Chondrocyte (in vitro differentiated cells): ENCODE measurements around the gene UNC5B. TPM values are rescaled to one million over a fixed set of nuclear protein-coding genes. Genes with fewer than 3 reads are reported as not detected.
A peak's percentile ranks its signal among the peaks of the same experiment; 100 is the strongest.

Experiments
- DNase-seq: peaks from one replicate; pipeline ENCODE4 v3.0.0; 2021; ENCODE audit warnings: mixed read lengths, low spot score
- H3K27ac Mint-ChIP-seq: one replicate; pipeline ENCODE4 v1.8.0; 2021; ENCODE audit warnings: mild to moderate bottlenecking, moderate library complexity, mixed read lengths; ENCODE audit not compliant: unreplicated experiment
- H3K27me3 Mint-ChIP-seq: 2 replicates; pipeline ENCODE4 v1.8.0; 2021; ENCODE audit warnings: low read depth, mixed read lengths
- H3K36me3 Mint-ChIP-seq: 2 replicates; pipeline ENCODE4 v1.8.0; 2021; ENCODE audit warnings: low read depth, mixed read lengths
- H3K4me1 Mint-ChIP-seq: 2 replicates; pipeline ENCODE4 v1.8.0; 2021; ENCODE audit warnings: low read depth, mild to moderate bottlenecking, mixed read lengths
- H3K4me3 Mint-ChIP-seq: one replicate; pipeline ENCODE4 v1.8.0; 2021; ENCODE audit warnings: mild to moderate bottlenecking, moderate library complexity, mixed read lengths; ENCODE audit not compliant: unreplicated experiment
- H3K9me3 Mint-ChIP-seq: 2 replicates; pipeline ENCODE4 v1.8.0; 2021; ENCODE audit warnings: low read depth, mixed read lengths
- total RNA-seq: library from RNA; stranded (reverse); gene quantifications from 3 replicates; pipeline ENCODE4 v1.2.1, GENCODE V29; 2021
- TF ChIP-seq, protein P1 (sequence below): fragments of 200-600 bp; sonication (generic); IDR thresholded peaks from 2 replicates; pipeline ENCODE4 v1.5.0; 2021; ENCODE audit warnings: antibody characterized with exemption, mild to moderate bottlenecking, moderate library complexity

The UNC5B gene
- total RNA-seq, 1 donor from 2014 or later, result 57.9 TPM

DNA sequence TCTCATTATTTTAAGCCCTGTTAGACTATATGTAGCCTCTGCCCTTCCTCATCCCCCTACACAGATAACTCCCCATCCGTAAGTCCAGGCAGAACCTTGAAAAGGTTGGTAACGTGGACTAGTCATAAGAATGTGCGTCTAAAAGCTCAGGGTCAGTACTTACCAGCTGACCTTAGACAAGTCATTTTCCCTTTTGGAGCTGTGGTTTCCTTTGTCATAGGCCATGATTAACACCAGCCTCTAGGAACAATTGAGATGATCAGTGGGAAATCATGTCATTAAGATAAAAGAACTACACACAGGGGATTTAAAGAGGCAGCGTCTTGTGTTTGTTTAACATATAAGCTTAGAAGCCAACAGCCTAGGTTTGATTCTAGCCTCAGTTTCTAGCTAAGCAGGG lies 6.9 kb upstream of the UNC5B start:
- DNase-seq, result no peak
- H3K27me3 Mint-ChIP-seq, result peaks cover 19% of the 10 kb centered on the region
- peaks cover 15% of the 10 kb centered on the region for H3K4me1 Mint-ChIP-seq
- H3K9me3 Mint-ChIP-seq, result no peaks in the 10 kb centered on the region
- H3K4me3 Mint-ChIP-seq, result no peak overlapping the region
- no peak overlapping the region for H3K27ac Mint-ChIP-seq
- H3K36me3 Mint-ChIP-seq, result no peaks in the 10 kb centered on the region
- TF ChIP-seq, protein P1, sequence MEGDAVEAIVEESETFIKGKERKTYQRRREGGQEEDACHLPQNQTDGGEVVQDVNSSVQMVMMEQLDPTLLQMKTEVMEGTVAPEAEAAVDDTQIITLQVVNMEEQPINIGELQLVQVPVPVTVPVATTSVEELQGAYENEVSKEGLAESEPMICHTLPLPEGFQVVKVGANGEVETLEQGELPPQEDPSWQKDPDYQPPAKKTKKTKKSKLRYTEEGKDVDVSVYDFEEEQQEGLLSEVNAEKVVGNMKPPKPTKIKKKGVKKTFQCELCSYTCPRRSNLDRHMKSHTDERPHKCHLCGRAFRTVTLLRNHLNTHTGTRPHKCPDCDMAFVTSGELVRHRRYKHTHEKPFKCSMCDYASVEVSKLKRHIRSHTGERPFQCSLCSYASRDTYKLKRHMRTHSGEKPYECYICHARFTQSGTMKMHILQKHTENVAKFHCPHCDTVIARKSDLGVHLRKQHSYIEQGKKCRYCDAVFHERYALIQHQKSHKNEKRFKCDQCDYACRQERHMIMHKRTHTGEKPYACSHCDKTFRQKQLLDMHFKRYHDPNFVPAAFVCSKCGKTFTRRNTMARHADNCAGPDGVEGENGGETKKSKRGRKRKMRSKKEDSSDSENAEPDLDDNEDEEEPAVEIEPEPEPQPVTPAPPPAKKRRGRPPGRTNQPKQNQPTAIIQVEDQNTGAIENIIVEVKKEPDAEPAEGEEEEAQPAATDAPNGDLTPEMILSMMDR, result no peak

DNA sequence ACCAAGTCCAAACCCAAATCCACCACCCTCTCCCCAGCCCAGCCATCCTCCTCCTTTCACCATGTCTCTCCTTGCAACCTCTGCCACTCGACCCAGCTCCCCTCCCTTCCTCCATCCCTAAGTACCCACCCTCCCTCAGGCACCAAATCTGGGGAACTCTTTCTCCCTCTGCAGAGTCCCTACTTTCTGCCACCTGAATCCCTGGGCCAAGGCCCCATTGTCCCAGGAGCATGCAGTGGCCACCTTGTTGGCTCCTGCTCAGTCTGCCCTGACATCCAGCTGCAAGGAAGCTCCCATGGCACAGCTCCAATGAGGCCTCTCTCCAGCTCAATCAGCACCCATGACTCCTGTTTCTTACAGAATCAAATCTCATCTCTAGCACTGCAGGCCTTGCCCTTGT lies 5.5 kb upstream of the UNC5B start:
- Mint-ChIP-seq H3K27ac (no peak overlapping the region), H3K4me3 (no peak overlapping the region), H3K27me3 (peaks cover 31% of the 10 kb centered on the region), H3K36me3 (no peaks in the 10 kb centered on the region), H3K9me3 (no peaks in the 10 kb centered on the region), H3K4me1 (peaks cover 20% of the 10 kb centered on the region)
- DNase-seq, result no peak
- TF ChIP-seq, protein P1, result no peak

DNA sequence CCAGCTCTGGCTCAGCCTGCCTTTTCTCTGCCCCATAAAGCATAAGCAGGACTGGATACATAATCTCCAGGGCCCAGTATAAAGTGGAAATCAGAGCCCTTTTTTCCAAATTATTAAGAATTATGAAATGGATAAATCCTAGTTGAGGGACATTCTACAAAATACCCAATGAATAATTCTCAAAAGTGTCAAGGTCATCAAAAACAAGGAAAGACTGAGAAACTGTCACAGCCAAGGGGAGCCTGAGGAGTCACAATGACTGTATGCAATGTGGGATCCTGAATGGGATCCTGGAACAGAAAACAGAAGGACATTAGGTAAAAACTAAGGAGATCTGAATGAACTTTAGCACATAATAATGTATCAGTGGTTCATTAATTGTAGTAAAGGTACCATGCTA lies 4.8 kb upstream of the UNC5B start:
- H3K27me3 Mint-ChIP-seq, result peaks cover 32% of the 10 kb centered on the region
- TF ChIP-seq, protein P1, result no peak
- DNase-seq, result no peak
- H3K36me3 Mint-ChIP-seq, result no peaks in the 10 kb centered on the region
- H3K27ac Mint-ChIP-seq, result no peak overlapping the region
- no peak overlapping the region for H3K4me3 Mint-ChIP-seq
- peaks cover 21% of the 10 kb centered on the region for H3K4me1 Mint-ChIP-seq
- H3K9me3 Mint-ChIP-seq, result no peaks in the 10 kb centered on the region

DNA sequence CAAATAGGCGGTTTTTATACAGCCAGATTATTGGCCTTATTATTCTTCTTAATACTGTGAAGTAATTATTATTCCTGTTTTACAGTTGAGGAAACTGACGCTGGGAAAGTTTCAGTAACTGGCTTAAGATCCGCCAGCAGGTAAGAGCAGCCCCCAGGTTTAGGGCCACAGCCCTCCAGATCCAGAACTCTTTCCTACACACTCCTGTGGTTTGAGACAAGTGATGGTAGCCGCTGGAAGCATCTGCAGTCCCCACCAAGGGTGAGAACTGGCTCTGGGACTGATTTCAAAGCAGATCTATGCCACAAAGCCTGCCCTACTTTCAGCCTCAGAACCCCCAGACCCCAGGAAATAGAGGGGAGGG lies 3.0 kb upstream of the UNC5B start:
- H3K27ac Mint-ChIP-seq, result no peak overlapping the region
- TF ChIP-seq, protein P1, result peak; percentile 25
- no peak for DNase-seq
- H3K4me3 Mint-ChIP-seq, result no peak overlapping the region
- peaks cover 28% of the 10 kb centered on the region for H3K4me1 Mint-ChIP-seq
- no peaks in the 10 kb centered on the region for H3K36me3 Mint-ChIP-seq
- no peaks in the 10 kb centered on the region for H3K9me3 Mint-ChIP-seq
- H3K27me3 Mint-ChIP-seq, result peaks cover 29% of the 10 kb centered on the region

DNA sequence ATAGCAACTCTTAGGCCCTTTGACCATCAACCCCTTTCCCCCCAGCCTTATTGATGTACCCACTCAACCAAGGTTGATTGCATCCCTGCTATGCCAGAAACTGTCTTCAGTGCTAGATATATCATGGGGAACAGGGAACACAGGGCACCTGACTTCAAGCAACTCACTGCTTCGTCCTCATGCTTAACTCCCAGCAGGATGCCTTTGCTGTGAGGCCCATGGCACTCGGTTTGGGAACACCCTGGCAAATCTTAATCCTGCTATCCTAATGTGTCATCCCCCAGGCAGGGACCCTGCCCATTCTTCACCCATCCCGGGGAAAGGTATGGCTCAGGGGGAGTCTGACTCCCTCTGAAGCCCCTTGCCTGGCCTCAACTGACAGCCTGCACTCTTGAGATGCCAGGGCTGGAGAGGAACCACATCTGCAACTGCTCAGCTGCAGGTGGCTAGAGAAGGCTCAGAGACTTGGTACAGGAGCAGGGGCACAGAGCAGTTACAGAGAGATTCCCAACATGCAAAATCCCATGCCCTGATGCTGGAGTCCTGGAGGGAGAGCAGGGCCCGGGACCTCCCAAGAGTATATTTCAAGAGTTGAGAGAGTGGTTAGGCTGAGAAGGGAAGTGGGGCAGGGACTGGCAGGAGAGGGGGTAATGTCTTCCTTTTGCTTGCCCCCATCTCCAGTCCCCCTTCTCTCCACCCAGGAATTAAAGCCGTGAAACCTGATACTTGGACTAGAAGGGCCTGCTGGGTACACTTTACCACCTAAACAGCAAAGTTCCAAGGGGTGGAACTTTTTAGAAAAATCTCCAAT lies 2.4 kb upstream of the UNC5B start:
- DNase-seq, result no peak
- Mint-ChIP-seq H3K4me1 (peaks cover 32% of the 10 kb centered on the region), H3K4me3 (no peak overlapping the region), H3K27ac (no peak overlapping the region), H3K36me3 (no peaks in the 10 kb centered on the region), H3K27me3 (peaks cover 26% of the 10 kb centered on the region), H3K9me3 (no peaks in the 10 kb centered on the region)
- TF ChIP-seq, protein P1, result no peak
